Measurements from ENCODE around the gene DIS3L2. TPM values are rescaled to one million over a fixed set of nuclear protein-coding genes. Genes with fewer than 3 reads are reported as not detected.
A peak's percentile ranks its signal among the peaks of the same experiment; 100 is the strongest.

The DIS3L2 gene
- total and polyA plus RNA-seq, 2 of the 8 experiments (the other 6 are each of a cell fraction or from before 2014, with no cell fraction given): 11.5 to 21.6 TPM

- TF ChIP-seq, protein P1, sequence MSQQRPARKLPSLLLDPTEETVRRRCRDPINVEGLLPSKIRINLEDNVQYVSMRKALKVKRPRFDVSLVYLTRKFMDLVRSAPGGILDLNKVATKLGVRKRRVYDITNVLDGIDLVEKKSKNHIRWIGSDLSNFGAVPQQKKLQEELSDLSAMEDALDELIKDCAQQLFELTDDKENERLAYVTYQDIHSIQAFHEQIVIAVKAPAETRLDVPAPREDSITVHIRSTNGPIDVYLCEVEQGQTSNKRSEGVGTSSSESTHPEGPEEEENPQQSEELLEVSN (IDR thresholded peaks at IDR 0.05): no peak; the same call in 1 of the 2 replicates
- peak; percentile 72 for TF ChIP-seq POLR2AphosphoS5 (IDR thresholded peaks at IDR 0.05; ENCODE audit: low read depth, low read length)
- TF ChIP-seq KDM1A (IDR thresholded peaks at IDR 0.05; ENCODE audit: borderline replicate concordance, low read length): 0 out of 2 replicates have a peak, but pooled peaks have one; percentile 50
- TF ChIP-seq CHD2 (IDR thresholded peaks at IDR 0.05; ENCODE audit: low read length): no peak
- TF ChIP-seq, protein P2, sequence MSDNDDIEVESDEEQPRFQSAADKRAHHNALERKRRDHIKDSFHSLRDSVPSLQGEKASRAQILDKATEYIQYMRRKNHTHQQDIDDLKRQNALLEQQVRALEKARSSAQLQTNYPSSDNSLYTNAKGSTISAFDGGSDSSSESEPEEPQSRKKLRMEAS (IDR thresholded peaks at IDR 0.05): peak; percentile 76
- TF ChIP-seq RBBP5 (IDR thresholded peaks at IDR 0.05; ENCODE audit: borderline replicate concordance, low read depth, low read length): peak; percentile 98
- TF ChIP-seq POLR2A (IDR thresholded peaks at IDR 0.05; ENCODE audit: control extremely low read depth in 1 of 2, low read depth in 2 of 2, low read length in 2 of 2): peak in 1 of 2 experiments; percentile 74; a peak in 2 of 3 replicates
- TF ChIP-seq SIN3A (conservative IDR thresholded peaks at IDR 0.05 in 1 of 2, IDR thresholded peaks at IDR 0.05 in 1 of 2; ENCODE audit: low read depth in 1 of 2, low read length in 2 of 2): peak in 1 of 2 experiments; percentile 37; a peak in 1 of 4 replicates
- TF ChIP-seq RAD21 (IDR thresholded peaks at IDR 0.05 in 1 of 2, conservative IDR thresholded peaks at IDR 0.05 in 1 of 2; ENCODE audit: low read depth in 2 of 2, low read length in 2 of 2): no peak; a peak in 1 of 4 replicates
- peak; percentile 93 for TF ChIP-seq KDM4A (IDR thresholded peaks at IDR 0.05; ENCODE audit: low read depth, low read length, severe bottlenecking)
- TF ChIP-seq HDAC2 (IDR thresholded peaks at IDR 0.05; ENCODE audit: borderline replicate concordance in 1 of 2, low read depth in 2 of 2, low read length in 2 of 2): peak in 1 of 2 experiments; percentile 73; a peak in 1 of 4 replicates
- TF ChIP-seq RXRA (IDR thresholded peaks at IDR 0.05; ENCODE audit: insufficient read depth, low read depth, low read length): no peak
- peak; percentile 76; the same call in 1 of the 2 replicates for TF ChIP-seq TBP (IDR thresholded peaks at IDR 0.05; ENCODE audit: low read depth, low read length)
- TF ChIP-seq JUND (IDR thresholded peaks at IDR 0.05; ENCODE audit: low read length): no peak
- TF ChIP-seq BACH1 (IDR thresholded peaks at IDR 0.05; ENCODE audit: low read length): 0 out of 2 replicates have a peak, but pooled peaks have one; percentile 31
- TF ChIP-seq PHF8 (conservative IDR thresholded peaks at IDR 0.05; ENCODE audit: low read depth, low read length): peak; percentile 84
- peak; percentile 88 for TF ChIP-seq GABPA (IDR thresholded peaks at IDR 0.05; ENCODE audit: borderline replicate concordance, insufficient read depth, low read length)
- no peak for TF ChIP-seq CBX5 (IDR thresholded peaks at IDR 0.05; ENCODE audit: low read depth, low read length)
- TF ChIP-seq CHD1 (IDR thresholded peaks at IDR 0.05; ENCODE audit: low read depth, low read length): no peak
- peak; percentile 31 for TF ChIP-seq TAF7 (optimal IDR thresholded peaks at IDR 0.05; ENCODE audit: borderline replicate concordance, low read depth, low read length)
- TF ChIP-seq KDM5A (IDR thresholded peaks at IDR 0.05; ENCODE audit: low read length): peak; percentile 55; the same call in 1 of the 2 replicates
- peak; percentile 86 for TF ChIP-seq CREB1 (IDR thresholded peaks at IDR 0.05)
Measured at GRCh38 chr2:231961349-231962166, at the start of gene DIS3L2 (continued).

Data from H1 (cell line).